ENCODE results near the gene SSMEM1. TPM values are rescaled to one million over a fixed set of nuclear protein-coding genes. Genes with fewer than 3 reads are reported as not detected.
"Not testable (repeated sequence)": the region's sequence is repeated elsewhere in the genome, so short reads cannot be mapped to it uniquely, and the experiment has no call there.

SSMEM1 gene
- polyA plus RNA-seq, 10 donors = 0.18 TPM; not detected in 9

GRCh38 chr7:130210181-130210935 lies 2.7 kb downstream of the SSMEM1 start:
- DNase-seq = no peak

- DNase-seq = no peak
These were observed 6.2 kb downstream of the SSMEM1 start for GRCh38 chr7:130213828-130214227.

- DNase-seq = no peak
These were observed 8.4 kb downstream of the SSMEM1 start for GRCh38 chr7:130216025-130216424.

GRCh38 chr7:130216750-130217149 lies 9.1 kb downstream of the SSMEM1 start:
- no peak for DNase-seq

GRCh38 chr7:130218806-130219620 lies 11.4 kb downstream of the SSMEM1 start:
- no peak for DNase-seq

GRCh38 chr7:130219871-130220270 lies 12.2 kb downstream of the SSMEM1 start:
- no peak for DNase-seq

- DNase-seq = no peak
These were observed 14.1 kb downstream of the SSMEM1 start for GRCh38 chr7:130221746-130222145.

GRCh38 chr7:130223646-130224045 lies 16.0 kb downstream of the SSMEM1 start:
- DNase-seq = no peak

GRCh38 chr7:130224210-130224609 lies 16.6 kb downstream of the SSMEM1 start:
- no peak for DNase-seq

GRCh38 chr7:130224923-130225322 lies 17.3 kb downstream of the SSMEM1 start:
- DNase-seq = not testable (repeated sequence)

- no peak for DNase-seq
These were observed 18.7 kb downstream of the SSMEM1 start for GRCh38 chr7:130226333-130226732.

GRCh38 chr7:130227883-130228575 lies 20.4 kb downstream of the SSMEM1 start:
- no peak for DNase-seq

GRCh38 chr7:130228840-130229502 lies 21.3 kb downstream of the SSMEM1 start:
- DNase-seq = no peak

- DNase-seq = not testable (repeated sequence)
These were observed 22.3 kb downstream of the SSMEM1 start for GRCh38 chr7:130229981-130230380.

- DNase-seq = no peak
These were observed 24.1 kb downstream of the SSMEM1 start for GRCh38 chr7:130231792-130232191.

- no peak for DNase-seq
These were observed 24.5 kb downstream of the SSMEM1 start for GRCh38 chr7:130232209-130232608.

GRCh38 chr7:130234078-130234477 lies 26.4 kb downstream of the SSMEM1 start:
- DNase-seq = no peak

GRCh38 chr7:130236361-130236760 lies 28.7 kb downstream of the SSMEM1 start:
- not testable (repeated sequence) for DNase-seq

- DNase-seq = no peak
These were observed 32.6 kb downstream of the SSMEM1 start for GRCh38 chr7:130240240-130240639.

GRCh38 chr7:130242198-130243014 lies 34.7 kb downstream of the SSMEM1 start:
- peak in 2 of 3 donors; percentile 36 to 38 for DNase-seq

GRCh38 chr7:130243486-130243885 lies 35.8 kb downstream of the SSMEM1 start:
- peak; percentile 35 to 74 (median 62) for DNase-seq
